Measurements from ENCODE around the gene NT5C. TPM values are rescaled to one million over a fixed set of nuclear protein-coding genes. Genes with fewer than 3 reads are reported as not detected.

NT5C gene
- total RNA-seq, 1 donor from 2014 or later, result 20.8 TPM

Small RNAs within 50 kb of the gene (small RNA-seq; reads per million reads assigned to genes)
- not detected for gene RF00019

Other genes with a start within 250 kb of the NT5C start
- 0.82 TPM for gene FADS6, start 238.1 kb downstream of the NT5C start, total RNA-seq
- gene USH1G, start 208.5 kb downstream of the NT5C start, total RNA-seq, result 0.41 TPM
- not detected for gene OTOP2, start 207.5 kb downstream of the NT5C start, total RNA-seq
- gene OTOP3, start 195.8 kb downstream of the NT5C start, total RNA-seq, result not detected
- 17.1 TPM for gene HID1, start 159.0 kb downstream of the NT5C start, total RNA-seq
- gene CDR2L, start 144.1 kb downstream of the NT5C start, total RNA-seq, result 3.3 TPM
- gene MRPL58, start 119.1 kb downstream of the NT5C start, total RNA-seq, result 12.6 TPM
- 106 TPM for gene ATP5PD, start 84.8 kb downstream of the NT5C start, total RNA-seq
- 28.9 TPM for gene KCTD2, start 84.5 kb downstream of the NT5C start, total RNA-seq
- gene SLC16A5, start 43.8 kb downstream of the NT5C start, total RNA-seq, result 1.2 TPM
- gene ARMC7, start 21.8 kb downstream of the NT5C start, total RNA-seq, result 2.4 TPM
- gene JPT1, start 22.8 kb upstream of the NT5C start, total RNA-seq, result 538 TPM
- 181 TPM for gene SUMO2, start 51.2 kb upstream of the NT5C start, total RNA-seq
- gene NUP85, start 73.9 kb upstream of the NT5C start, total RNA-seq, result 28.1 TPM
- gene GGA3, start 129.9 kb upstream of the NT5C start, total RNA-seq, result 15.1 TPM
- 37.1 TPM for gene MRPS7, start 130.1 kb upstream of the NT5C start, total RNA-seq
- gene MIF4GD, start 139.5 kb upstream of the NT5C start, total RNA-seq, result 8.2 TPM
- gene SLC25A19, start 157.7 kb upstream of the NT5C start, total RNA-seq, result 6.9 TPM